Naive thymus-derived CD4-positive, alpha-beta T cell (primary cell): Measurements from ENCODE around the gene GSKIP. TPM values are rescaled to one million over a fixed set of nuclear protein-coding genes. Genes with fewer than 3 reads are reported as not detected.

ENCODE experiments used
- ATAC-seq: fragments of 150-1000 bp; cut with Tn5 transposase; 2 replicates; pipeline ENCODE4 v1.10.0; 2021; ENCODE audit warnings: mild to moderate bottlenecking, moderate library complexity
- CTCF ChIA-PET: fragments of 350-600 bp; sonication (Branson Sonifier 250); formaldehyde crosslinking; loops from one replicate; lab custom pipeline; 2021; ENCODE audit warnings: antibody characterized with exemption; lab: Charles Lee
- POLR2A ChIA-PET: fragments of 350-600 bp; sonication (Branson Sonifier 250); formaldehyde crosslinking; loops from one replicate; lab custom pipeline; 2021; ENCODE audit warnings: antibody characterized with exemption, inconsistent platforms; lab: Charles Lee
- DNase-seq, 9 donors: peaks; one replicate each; pipeline versions ENCODE4 v3.0.0 to v3.0.0-alpha.2; 2020 to 2022; ENCODE audit warnings: mixed read lengths in 1 of 9
- H3K27ac ChIP-seq: one replicate; pipeline ENCODE4 v1.7.0; 2013; ENCODE audit warnings: mild to moderate bottlenecking, low read depth, low read length, moderate library complexity
- H3K27me3 ChIP-seq, 2 donors: one replicate each; pipeline ENCODE4 v1.7.0; 2013; ENCODE audit warnings: low read length in 2 of 2, mild to moderate bottlenecking in 2 of 2, moderate library complexity in 2 of 2; ENCODE audit not compliant: control insufficient read depth in 2 of 2, insufficient read depth in 2 of 2
- H3K36me3 ChIP-seq, 3 experiments: 1 replicate in 2 of 3; 2 replicates in 1 of 3; pipeline ENCODE4 v1.7.0; 2013; ENCODE audit warnings: low read length in 3 of 3, mild to moderate bottlenecking in 3 of 3, moderate library complexity in 1 of 3; ENCODE audit not compliant: insufficient read depth in 3 of 3, control insufficient read depth in 2 of 3
- H3K4me1 ChIP-seq, 2 donors: one replicate each; pipeline ENCODE4 v1.7.0; 2013; ENCODE audit warnings: low read length in 2 of 2, mild to moderate bottlenecking in 2 of 2, moderate library complexity in 1 of 2; ENCODE audit not compliant: control insufficient read depth in 2 of 2, insufficient read depth in 2 of 2
- H3K4me3 ChIP-seq: 2 replicates; pipeline ENCODE4 v1.7.0; 2013; ENCODE audit warnings: mild to moderate bottlenecking, low read length
- H3K9me3 ChIP-seq, 3 experiments: 1 replicate in 2 of 3; 2 replicates in 1 of 3; pipeline ENCODE4 v1.7.0; 2013; ENCODE audit warnings: low read length in 3 of 3; ENCODE audit not compliant: control insufficient read depth in 2 of 3
- H3K27ac Mint-ChIP-seq, 9 donors: one replicate each; pipeline ENCODE4 v1.8.0; 2020 to 2022; ENCODE audit warnings: mixed read lengths in 9 of 9, mild to moderate bottlenecking in 8 of 9, moderate library complexity in 5 of 9, inconsistent platforms in 2 of 9
- H3K27me3 Mint-ChIP-seq, 5 donors: one replicate each; pipeline ENCODE4 v1.8.0; 2021 to 2022; ENCODE audit warnings: mixed read lengths in 5 of 5, mild to moderate bottlenecking in 1 of 5
- H3K36me3 Mint-ChIP-seq, 5 donors: one replicate each; pipeline ENCODE4 v1.8.0; 2020 to 2022; ENCODE audit warnings: mixed read lengths in 5 of 5, mild to moderate bottlenecking in 3 of 5, inconsistent platforms in 1 of 5
- H3K4me1 Mint-ChIP-seq, 7 donors: one replicate each; pipeline ENCODE4 v1.8.0; 2020 to 2022; ENCODE audit warnings: mixed read lengths in 7 of 7, mild to moderate bottlenecking in 3 of 7, inconsistent platforms in 1 of 7
- H3K4me3 Mint-ChIP-seq, 10 donors: one replicate each; pipeline ENCODE4 v1.8.0; 2020 to 2022; ENCODE audit warnings: mild to moderate bottlenecking in 10 of 10, mixed read lengths in 10 of 10, moderate library complexity in 6 of 10, inconsistent platforms in 2 of 10
- H3K9me3 Mint-ChIP-seq, 11 donors: one replicate each; pipeline ENCODE4 v1.8.0; 2020 to 2022; ENCODE audit warnings: mixed read lengths in 11 of 11, mild to moderate bottlenecking in 4 of 11, inconsistent platforms in 1 of 11, moderate library complexity in 1 of 11
- intact Hi-C, 2 donors: fragments of 100-400 bp; cut with micrococcal nuclease; formaldehyde crosslinking; loops; one replicate each; pipeline ENCODE4 v1.15.1; 2023
- polyA plus RNA-seq, 2 donors: library from polyadenylated mRNA; unstranded; fragments of 300-500 nt; fragmentation: Illumina TruSeq; gene quantifications; one replicate each; pipeline ENCODE4 v1.2.3, GENCODE V29; 2021
- total RNA-seq, 6 experiments: library from RNA in 5 of 6; stranded (reverse) in 5 of 6; gene quantifications; 1 replicate in 5 of 6; 2 replicates in 1 of 6; pipeline ENCODE4 v1.2.3 and lab custom pipeline; 2021 to 2026

Gene GSKIP
- total and polyA plus RNA-seq, 7 experiments from 2014 or later, result 6.7 to 22.1 (median 16.8) TPM

DNA sequence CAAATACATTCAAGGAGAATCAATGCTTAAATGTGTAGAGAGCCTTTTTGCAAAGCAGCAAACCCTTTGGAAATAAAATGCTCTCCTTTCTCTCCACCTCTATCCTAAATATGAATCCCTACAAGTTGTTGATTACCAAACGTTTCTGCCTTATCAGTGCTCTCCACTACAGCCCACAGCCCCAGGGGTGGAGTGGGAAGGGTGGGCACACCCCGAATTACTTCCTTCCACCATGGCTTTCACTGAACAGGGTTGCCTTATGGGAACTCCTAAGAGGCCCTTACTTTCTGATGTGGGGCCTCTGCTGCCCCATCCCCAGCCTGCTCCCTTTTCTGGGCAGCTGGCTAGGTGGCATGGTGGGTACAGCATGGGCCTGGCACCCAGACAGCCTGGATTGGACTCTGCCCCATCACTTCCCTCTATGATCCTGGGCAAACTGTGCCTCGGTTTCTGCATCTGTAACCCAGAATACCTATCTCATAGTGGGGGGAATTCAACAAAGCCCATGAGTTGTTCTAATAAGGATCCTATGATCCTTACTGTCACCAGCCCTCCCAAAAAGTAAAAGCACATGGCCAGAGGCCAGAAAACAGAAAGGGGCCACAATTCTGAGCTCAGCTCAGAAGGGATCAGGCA is 44.7 kb downstream of the GSKIP start:
- no peaks in the 10 kb centered on the region for H3K4me1 Mint-ChIP-seq
- DNase-seq (no peak), ATAC-seq (no peak)
- H3K27me3 Mint-ChIP-seq, result peaks cover 0 to 6% (median 0%) of the 10 kb centered on the region in 5 donors
- no peaks in the 10 kb centered on the region for H3K9me3 Mint-ChIP-seq
- no peak overlapping the region for H3K4me3 Mint-ChIP-seq
- H3K9me3 ChIP-seq, result no peaks in the 10 kb centered on the region
- no peak overlapping the region for H3K27ac ChIP-seq
- CTCF ChIA-PET, result interaction anchor here (0.7 kb wide), 1 partner anchor 13 kb away, joined by 3 read pairs; no protein-coding TSS in a partner anchor
- H3K27ac Mint-ChIP-seq, result no peak overlapping the region
- no peaks in the 10 kb centered on the region for H3K27me3 ChIP-seq
- H3K4me3 ChIP-seq, result no peak overlapping the region
- H3K4me1 ChIP-seq, result no peaks in the 10 kb centered on the region
- intact Hi-C loops, result no loop called here
- POLR2A ChIA-PET, result no interaction called here
- no peaks in the 10 kb centered on the region for H3K36me3 ChIP-seq
- no peaks in the 10 kb centered on the region for H3K36me3 Mint-ChIP-seq

- POLR2A ChIA-PET, result no interaction called here
- H3K4me1 Mint-ChIP-seq, result no peaks in the 10 kb centered on the region
- CTCF ChIA-PET, result no interaction called here
Observed at GRCh38 chr14:96408608-96409007, 45.3 kb downstream of the GSKIP start.

GRCh38 chr14:96409701-96410100 is 46.4 kb downstream of the GSKIP start:
- no peaks in the 10 kb centered on the region for H3K36me3 Mint-ChIP-seq
- Histone ChIP-seq H3K27me3 (no peaks in the 10 kb centered on the region), H3K4me1 (no peaks in the 10 kb centered on the region), H3K9me3 (no peaks in the 10 kb centered on the region), H3K27ac (no peak overlapping the region), H3K4me3 (no peak overlapping the region), H3K36me3 (no peaks in the 10 kb centered on the region)
- H3K4me1 Mint-ChIP-seq, result no peaks in the 10 kb centered on the region
- POLR2A ChIA-PET, result no interaction called here
- H3K9me3 Mint-ChIP-seq, result no peaks in the 10 kb centered on the region
- peaks cover 0 to 3% (median 0%) of the 10 kb centered on the region in 5 donors for H3K27me3 Mint-ChIP-seq
- H3K27ac Mint-ChIP-seq, result no peak overlapping the region
- ATAC-seq, result no peak
- no peak overlapping the region for H3K4me3 Mint-ChIP-seq
- DNase-seq, result no peak
- CTCF ChIA-PET, result interaction anchor here (0.7 kb wide), 1 partner anchor 112 kb away, joined by 6 read pairs; no protein-coding TSS in a partner anchor
- intact Hi-C loops, result no loop called here

More at GRCh38 chr14:96408608-96409007, 45.3 kb downstream of the GSKIP start:
- H3K36me3 Mint-ChIP-seq, result no peaks in the 10 kb centered on the region
- intact Hi-C loops, result no loop called here
- H3K4me3 Mint-ChIP-seq, result no peak overlapping the region
- Histone ChIP-seq H3K4me1 (no peaks in the 10 kb centered on the region), H3K36me3 (no peaks in the 10 kb centered on the region), H3K27ac (no peak overlapping the region), H3K9me3 (no peaks in the 10 kb centered on the region), H3K27me3 (no peaks in the 10 kb centered on the region), H3K4me3 (no peak overlapping the region)
- peaks cover 0 to 6% (median 0%) of the 10 kb centered on the region in 5 donors for H3K27me3 Mint-ChIP-seq
- DNase-seq (no peak), ATAC-seq (no peak)
- no peaks in the 10 kb centered on the region for H3K9me3 Mint-ChIP-seq
- no peak overlapping the region for H3K27ac Mint-ChIP-seq

- ChIA-PET CTCF (no interaction called here), POLR2A (interaction anchor here (0.7 kb wide), 1 partner anchor 102 kb away, joined by 3 read pairs; no protein-coding TSS in a partner anchor)
- Histone ChIP-seq H3K9me3 (no peaks in the 10 kb centered on the region), H3K4me1 (no peaks in the 10 kb centered on the region), H3K36me3 (no peaks in the 10 kb centered on the region), H3K27ac (no peak overlapping the region), H3K27me3 (no peaks in the 10 kb centered on the region), H3K4me3 (no peak overlapping the region)
- H3K27me3 Mint-ChIP-seq, result peaks cover 0 to 3% (median 0%) of the 10 kb centered on the region in 5 donors
- no peaks in the 10 kb centered on the region for H3K9me3 Mint-ChIP-seq
- H3K36me3 Mint-ChIP-seq, result no peaks in the 10 kb centered on the region
- intact Hi-C loops, result no loop called here
- H3K4me1 Mint-ChIP-seq, result no peaks in the 10 kb centered on the region
- DNase-seq, result no peak
- H3K4me3 Mint-ChIP-seq, result no peak overlapping the region
- no peak for ATAC-seq
- H3K27ac Mint-ChIP-seq, result no peak overlapping the region
Observed at GRCh38 chr14:96410119-96410518, 46.8 kb downstream of the GSKIP start.

DNA sequence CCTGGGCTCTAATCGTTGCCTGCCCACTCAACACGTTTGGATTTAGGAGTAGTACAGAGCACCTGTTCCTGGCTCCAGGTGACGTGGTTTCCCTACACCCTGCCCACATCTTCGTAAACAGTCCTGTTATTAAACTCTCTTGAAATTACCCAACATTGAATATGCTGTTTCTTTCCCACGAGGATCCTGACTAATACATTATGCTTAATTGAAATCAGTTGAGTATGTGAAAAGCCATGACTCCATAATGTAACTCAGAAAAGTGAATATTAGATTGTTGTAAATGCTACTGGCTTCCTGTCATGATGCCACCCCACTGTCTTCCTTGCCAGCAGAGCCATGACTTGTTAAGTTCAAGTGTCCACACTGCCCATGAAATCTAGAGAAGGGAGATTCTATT is 50.2 kb downstream of the GSKIP start:
- CTCF ChIA-PET, result no interaction called here

GRCh38 chr14:96415559-96415958 is 52.2 kb downstream of the GSKIP start:
- Mint-ChIP-seq H3K27ac (no peak overlapping the region), H3K4me1 (no peaks in the 10 kb centered on the region), H3K27me3 (no peaks in the 10 kb centered on the region), H3K36me3 (no peaks in the 10 kb centered on the region), H3K9me3 (no peaks in the 10 kb centered on the region), H3K4me3 (no peak overlapping the region)
- H3K27ac ChIP-seq, result no peak overlapping the region
- DNase-seq, result no peak
- H3K36me3 ChIP-seq, result no peaks in the 10 kb centered on the region
- ChIA-PET POLR2A (no interaction called here), CTCF (no interaction called here)
- H3K27me3 ChIP-seq, result no peaks in the 10 kb centered on the region
- intact Hi-C loops, result no loop called here
- ATAC-seq, result no peak
- no peaks in the 10 kb centered on the region for H3K9me3 ChIP-seq
- no peaks in the 10 kb centered on the region for H3K4me1 ChIP-seq
- H3K4me3 ChIP-seq, result no peak overlapping the region

More for the DNA sequence above, 50.2 kb downstream of the GSKIP start:
- Histone ChIP-seq H3K27ac (no peak overlapping the region), H3K4me1 (no peaks in the 10 kb centered on the region), H3K9me3 (no peaks in the 10 kb centered on the region), H3K4me3 (no peak overlapping the region), H3K36me3 (no peaks in the 10 kb centered on the region), H3K27me3 (no peaks in the 10 kb centered on the region)
- no peaks in the 10 kb centered on the region for H3K27me3 Mint-ChIP-seq
- POLR2A ChIA-PET, result no interaction called here
- no peak for ATAC-seq
- H3K36me3 Mint-ChIP-seq, result no peaks in the 10 kb centered on the region
- intact Hi-C loops, result no loop called here
- H3K27ac Mint-ChIP-seq, result no peak overlapping the region
- H3K4me1 Mint-ChIP-seq, result no peaks in the 10 kb centered on the region
- DNase-seq, result no peak
- no peak overlapping the region for H3K4me3 Mint-ChIP-seq
- H3K9me3 Mint-ChIP-seq, result no peaks in the 10 kb centered on the region

DNA sequence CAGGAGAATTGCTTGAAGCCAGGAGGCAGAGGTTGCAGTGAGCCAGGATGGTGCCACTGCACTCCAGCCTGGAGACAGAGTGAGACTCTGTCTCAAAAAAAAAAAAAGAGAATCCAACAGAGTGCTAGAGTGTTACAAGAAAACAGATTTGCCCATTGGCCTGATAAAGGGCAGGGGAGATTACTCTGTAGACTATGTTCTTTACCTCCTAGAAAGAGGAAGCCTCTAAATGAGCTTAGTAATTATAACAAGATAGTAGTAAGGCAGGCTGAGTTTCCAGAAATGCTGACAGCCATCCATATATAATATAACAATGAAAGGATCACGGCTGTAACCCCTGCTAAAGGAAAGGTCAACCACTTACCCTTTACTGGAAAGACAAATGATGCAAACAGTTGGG is 53.0 kb downstream of the GSKIP start:
- no peaks in the 10 kb centered on the region for H3K4me1 ChIP-seq
- no peak overlapping the region for H3K27ac ChIP-seq
- no peaks in the 10 kb centered on the region for H3K36me3 ChIP-seq
- H3K36me3 Mint-ChIP-seq, result no peaks in the 10 kb centered on the region
- no peaks in the 10 kb centered on the region for H3K27me3 Mint-ChIP-seq
- intact Hi-C loops, result no loop called here
- ATAC-seq, result no peak
- ChIA-PET CTCF (interaction anchor here (2.3 kb wide), 1 partner anchor 119 kb away, joined by 5 read pairs; no protein-coding TSS in a partner anchor), POLR2A (no interaction called here)
- no peak for DNase-seq
- no peak overlapping the region for H3K4me3 Mint-ChIP-seq
- H3K27ac Mint-ChIP-seq, result no peak overlapping the region
- H3K9me3 ChIP-seq, result no peaks in the 10 kb centered on the region
- H3K4me3 ChIP-seq, result no peak overlapping the region
- H3K27me3 ChIP-seq, result no peaks in the 10 kb centered on the region
- H3K4me1 Mint-ChIP-seq, result no peaks in the 10 kb centered on the region
- H3K9me3 Mint-ChIP-seq, result no peaks in the 10 kb centered on the region
